SK-MEL-5 (cell line): ENCODE results near the gene SLC16A13. TPM values are rescaled to one million over a fixed set of nuclear protein-coding genes. Genes with fewer than 3 reads are reported as not detected.
"Not testable (repeated sequence)": the region's sequence is repeated elsewhere in the genome, so short reads cannot be mapped to it uniquely, and the experiment has no call there.

Source experiments
- DNase-seq: peaks from one replicate; pipeline ENCODE4 v3.0.0-alpha.2; 2016; ENCODE audit warnings: low read depth, low spot score
- in situ Hi-C: cut with HindIII; loops from 2 replicates; pipeline ENCODE4 v1.10.0; 2016; ENCODE audit warnings: low sequenced_read_pairs, high pct_unique_total_duplicates, low pct_unique_long_range_greater_than_20kb
- small RNA-seq, 2 experiments: library from RNA; depleted of rRNA; stranded (forward); fragments of <200 nt; gene quantifications; one replicate each; pipeline ENCODE3, GENCODE V24; 2014
- total RNA-seq: library from RNA; depleted of rRNA; stranded (reverse); fragments of >200 nt; shearing (Covaris generic); gene quantifications from 2 replicates; pipeline ENCODE4 v1.2.3, GENCODE V29; 2014; rRNA removed

SLC16A13 gene
- total RNA-seq, 1 experiment from 2014 or later: 0.61 TPM

- in situ Hi-C loops: no loop called here
- DNase-seq: no peak
Observed at GRCh38 chr17:7078711-7079110, 42.9 kb downstream of the SLC16A13 start.

- in situ Hi-C loops: no loop called here
- no peak for DNase-seq
Observed at GRCh38 chr17:7079581-7080455, 44.0 kb downstream of the SLC16A13 start, which contains the start of gene CLEC10A. Gene CLEC10A, minus strand, starts transcription at chr17:7080251. Its CDS starts 1,439 bp downstream, at chr17:7078812.

- in situ Hi-C loops: no loop called here
Observed at GRCh38 chr17:7080456-7081041, 44.7 kb downstream of the SLC16A13 start.

DNA sequence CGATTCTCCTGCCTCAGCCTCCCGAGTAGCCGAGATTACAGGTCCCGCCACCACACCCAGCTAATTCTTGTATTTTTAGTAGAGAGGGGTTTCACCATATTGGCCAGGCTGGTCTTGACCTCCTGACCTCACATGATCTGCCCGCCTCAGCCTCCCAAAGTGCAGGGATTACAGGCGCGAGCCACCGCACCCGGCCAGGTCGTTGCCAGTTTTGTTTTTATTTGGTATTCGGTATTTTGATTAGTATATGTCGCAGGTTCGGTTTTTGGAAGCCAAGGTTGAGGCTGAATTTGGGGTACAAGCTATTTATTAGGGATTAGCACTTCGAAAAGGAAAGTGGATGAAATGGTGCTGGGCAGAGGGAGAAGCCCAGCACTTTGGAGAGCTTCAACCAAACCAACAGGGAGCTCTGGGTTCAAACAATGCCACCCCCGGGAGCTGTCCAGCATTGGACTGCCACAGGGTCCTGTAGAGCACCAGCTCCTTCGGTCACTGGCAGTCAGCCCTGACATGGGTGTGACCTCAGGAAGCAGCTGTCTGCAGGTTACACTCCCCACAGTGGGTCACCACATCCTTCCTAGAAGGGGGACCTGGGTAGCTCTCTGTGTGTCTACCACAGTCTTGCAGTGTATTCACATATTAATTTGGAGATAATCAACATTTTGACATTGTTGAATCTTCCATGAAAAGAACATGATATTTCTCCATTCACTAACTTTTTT, 45.7 kb downstream of the SLC16A13 start:
- in situ Hi-C loops: no loop called here

More at GRCh38 chr17:7080456-7081041, 44.7 kb downstream of the SLC16A13 start:
- DNase-seq: no peak

GRCh38 chr17:7083592-7083991, 47.8 kb downstream of the SLC16A13 start:
- in situ Hi-C loops: no loop called here
- no peak for DNase-seq

More for the DNA sequence above, 45.7 kb downstream of the SLC16A13 start:
- no peak for DNase-seq

GRCh38 chr17:7084088-7084487, 48.3 kb downstream of the SLC16A13 start:
- no peak for DNase-seq
- in situ Hi-C loops: no loop called here

- in situ Hi-C loops, DNase-seq: not testable (repeated sequence)
Observed at GRCh38 chr17:7088442-7088841, 52.6 kb downstream of the SLC16A13 start.

GRCh38 chr17:7089570-7089969, 53.8 kb downstream of the SLC16A13 start:
- in situ Hi-C loops, DNase-seq: not testable (repeated sequence)

Small RNAs within 50 kb of the gene (small RNA-seq; reads per million reads assigned to genes)
- 0 reads per million in 2 experiments for gene AC120057.1

Other genes with a start within 250 kb of the SLC16A13 start
- not detected in 2 replicates for gene TEKT1, start 204.3 kb upstream of the SLC16A13 start, total RNA-seq
- not detected in 2 replicates for gene ALOX12, start 40.0 kb upstream of the SLC16A13 start, total RNA-seq
- gene RNASEK, start 23.4 kb upstream of the SLC16A13 start, total RNA-seq: 882 and 947 TPM in 2 replicates
- gene BCL6B, start 13.0 kb upstream of the SLC16A13 start, total RNA-seq: not detected in 2 replicates
- gene SLC16A11, start 8.1 kb downstream of the SLC16A13 start, total RNA-seq: not detected in 2 replicates
- gene CLEC10A, start 44.2 kb downstream of the SLC16A13 start, total RNA-seq: not detected in 2 replicates
- not detected in 2 replicates for gene ASGR2, start 78.8 kb downstream of the SLC16A13 start, total RNA-seq
- 0.21 and 0.56 TPM in 2 replicates for gene ASGR1, start 143.4 kb downstream of the SLC16A13 start, total RNA-seq
- 3.7 and 3.9 TPM in 2 replicates for gene DLG4, start 183.8 kb downstream of the SLC16A13 start, total RNA-seq
- 123 and 148 TPM in 2 replicates for gene ACADVL, start 183.9 kb downstream of the SLC16A13 start, total RNA-seq
- gene DVL2, start 198.5 kb downstream of the SLC16A13 start, total RNA-seq: 86.9 and 91.5 TPM in 2 replicates
- gene PHF23, start 203.4 kb downstream of the SLC16A13 start, total RNA-seq: 69.0 and 81.3 TPM in 2 replicates
- 237 and 305 TPM in 2 replicates for gene GABARAP, start 206.4 kb downstream of the SLC16A13 start, total RNA-seq
- 26.9 and 29.2 TPM in 2 replicates for gene CTDNEP1, start 215.7 kb downstream of the SLC16A13 start, total RNA-seq
- gene ELP5, start 216.2 kb downstream of the SLC16A13 start, total RNA-seq: 43.8 and 58.7 TPM in 2 replicates
- gene CLDN7, start 226.5 kb downstream of the SLC16A13 start, total RNA-seq: not detected in 2 replicates
- gene SLC2A4, start 245.7 kb downstream of the SLC16A13 start, total RNA-seq: 0.79 and 1.1 TPM in 2 replicates